ENCODE results near the gene SH2D3A. TPM values are rescaled to one million over a fixed set of nuclear protein-coding genes. Genes with fewer than 3 reads are reported as not detected.

Gene SH2D3A
- total and polyA plus RNA-seq, 2 donors (not counting 3 experiments of a cell fraction or from before 2014, with no cell fraction given): 0.04 to 0.53 TPM

DNA sequence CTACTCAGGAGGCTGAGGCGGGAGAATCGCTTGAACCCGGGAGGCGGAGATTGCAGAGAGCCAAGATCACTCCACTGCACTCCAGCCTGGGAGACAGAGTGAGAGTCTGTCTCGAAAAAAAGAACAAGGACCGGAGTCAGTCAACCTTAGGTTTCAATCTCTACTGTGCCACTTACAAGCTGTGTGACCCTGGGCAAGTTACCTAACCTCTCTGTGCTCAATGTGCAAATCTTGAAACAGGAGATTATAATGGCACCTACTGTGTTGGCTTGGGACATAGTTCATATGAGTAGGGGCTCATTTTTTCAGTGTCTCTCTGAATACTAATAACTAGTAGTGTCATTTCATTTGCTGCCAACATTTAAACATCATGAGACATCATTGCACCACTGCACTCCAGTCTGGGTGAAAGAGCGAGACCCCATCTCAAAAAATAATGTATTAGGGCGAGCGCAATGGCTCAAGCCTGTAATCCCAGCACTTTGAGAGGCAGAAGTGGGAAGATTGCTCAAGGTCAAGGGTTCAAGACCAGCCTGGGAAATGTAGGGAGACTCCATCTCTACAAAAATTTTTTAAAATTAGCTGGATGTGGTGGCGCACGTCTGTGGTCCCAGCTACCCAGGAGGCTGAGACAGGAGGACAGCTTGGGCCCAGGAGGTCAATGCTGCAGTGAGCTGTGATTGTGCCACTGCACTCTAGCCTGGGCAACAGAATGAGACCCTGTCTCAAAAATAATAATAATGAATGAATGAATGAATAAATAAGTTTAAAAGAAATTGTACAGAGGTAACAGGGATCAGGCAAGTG is 52.3 kb downstream of the SH2D3A start:
- no peaks in the 10 kb centered on the region for H3K9me3 ChIP-seq (replicated peaks; ENCODE audit: control insufficient read depth, insufficient read depth, low read length)
- dilution Hi-C loops (cut with MboI; ENCODE audit: extremely low pct_ligation_motif_present, low sequenced_read_pairs): no loop called here
- no peaks in the 10 kb centered on the region for H3K4me1 ChIP-seq (ENCODE audit: control insufficient read depth, extremely low read depth, insufficient read depth, low read length)
- POLR2A ChIA-PET: no interaction called here
- intact Hi-C loops (cut with micrococcal nuclease): no loop called here
- no peak overlapping the region for H3K4me2 ChIP-seq (ENCODE audit: insufficient read depth, low read length)
- DNase-seq (ENCODE audit: low read depth, low spot score) (no peak), FAIRE-seq (no peak)
- H4K20me1 ChIP-seq (replicated peaks; ENCODE audit: control insufficient read depth, extremely low read depth, insufficient read depth, low read length): no peaks in the 10 kb centered on the region
- H2AFZ ChIP-seq (ENCODE audit: low read depth, low read length): no peak overlapping the region
- CTCF ChIA-PET: interaction anchor here (0.6 to 2.0 kb wide), 2 partner anchors 198 to 231 kb away, joined by 3 to 5 read pairs; no protein-coding TSS in a partner anchor
- TF ChIP-seq, protein P1, sequence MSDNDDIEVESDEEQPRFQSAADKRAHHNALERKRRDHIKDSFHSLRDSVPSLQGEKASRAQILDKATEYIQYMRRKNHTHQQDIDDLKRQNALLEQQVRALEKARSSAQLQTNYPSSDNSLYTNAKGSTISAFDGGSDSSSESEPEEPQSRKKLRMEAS (IDR thresholded peaks at IDR 0.05; ENCODE audit: insufficient read depth, insufficient read length): no peak
- TF ChIP-seq JUN (IDR thresholded peaks at IDR 0.05; ENCODE audit: borderline replicate concordance, insufficient read depth, insufficient read length, low read depth): no peak
- TF ChIP-seq MYC (IDR thresholded peaks at IDR 0.05; ENCODE audit: low read depth, low read length): no peak
- no peak for TF ChIP-seq GATA2 (IDR thresholded peaks at IDR 0.05; ENCODE audit: insufficient read depth, insufficient read length, low read depth, low read length)
- no peak for TF ChIP-seq POLR2A (IDR thresholded peaks at IDR 0.05; ENCODE audit: low read depth, low read length)
- TF ChIP-seq POLR2AphosphoS5 (IDR thresholded peaks at IDR 0.05; ENCODE audit: insufficient read depth, low read depth, low read length): no peak
- peaks cover 2 to 5% of the 10 kb centered on the region in 2 experiments for H3K27me3 ChIP-seq (ENCODE audit: control insufficient read depth in 2 of 2, insufficient read depth in 2 of 2, low read length in 2 of 2)
- H3K4me3 ChIP-seq (replicated peaks in 1 of 3; ENCODE audit: insufficient read depth in 1 of 3, low read depth in 1 of 3, low read length in 3 of 3): no peak overlapping the region
- no peak overlapping the region for H3K27ac ChIP-seq (ENCODE audit: insufficient read depth, low read depth, low read length)
- H3K79me2 ChIP-seq (ENCODE audit: control insufficient read depth, insufficient read depth, low read length): no peaks in the 10 kb centered on the region
- no peak overlapping the region for H3K9ac ChIP-seq (replicated peaks; ENCODE audit: extremely low read depth, insufficient read depth, low read length)
- no TSS peak for BruUV-seq (replicated peaks)
- no peaks in the 10 kb centered on the region for H3K9me1 ChIP-seq (replicated peaks; ENCODE audit: control insufficient read depth, extremely low read depth, insufficient read depth, low read length)
- no peaks in the 10 kb centered on the region for H3K36me3 ChIP-seq (ENCODE audit: control insufficient read depth in 2 of 2, extremely low read depth in 1 of 2, insufficient read depth in 2 of 2, low read length in 2 of 2)
